ENCODE data around the gene BORA.
"Not testable (repeated sequence)": the region's sequence is repeated elsewhere in the genome, so short reads cannot be mapped to it uniquely, and the experiment has no call there.

The BORA gene

GRCh38 chr13:72763411-72763810 is 35.7 kb downstream of the BORA start:
- no peak for DNase-seq (ENCODE audit: low read depth)

GRCh38 chr13:72774019-72774418 is 46.3 kb downstream of the BORA start:
- no peak for DNase-seq (ENCODE audit: low read depth)

- DNase-seq (ENCODE audit: low read depth): peak; percentile 91
Measured at GRCh38 chr13:72781451-72782439, 54.0 kb downstream of the BORA start, which contains the start of the genes DIS3 and PIBF1. TSS of gene DIS3 (minus strand) at chr13:72781900. CDS start at chr13:72781832, 68 bp downstream. TSS of gene PIBF1 (plus strand) at chr13:72782133. CDS start at chr13:72783470, 1,337 bp downstream.

GRCh38 chr13:72782717-72783116 is 55.0 kb downstream of the BORA start:
- no peak for DNase-seq (ENCODE audit: low read depth)

GRCh38 chr13:72784679-72785078 is 57.0 kb downstream of the BORA start:
- not testable (repeated sequence) for DNase-seq (ENCODE audit: low read depth)

GRCh38 chr13:72788831-72789230 is 61.1 kb downstream of the BORA start:
- no peak for DNase-seq (ENCODE audit: low read depth)

- DNase-seq (ENCODE audit: low read depth): no peak
Measured at GRCh38 chr13:72792640-72793039, 64.9 kb downstream of the BORA start.

GRCh38 chr13:72798817-72799216 is 71.1 kb downstream of the BORA start:
- DNase-seq (ENCODE audit: low read depth): no peak

GRCh38 chr13:72804301-72804700 is 76.6 kb downstream of the BORA start:
- no peak for DNase-seq (ENCODE audit: low read depth)

Data from activated T-helper 1 cell treated with Interleukin-2 at 50 U/mL for 16 hours (primary cell).